GM23248 (cell line): ENCODE measurements around the gene KDM1B.

ENCODE experiments used
- EZH2 ChIP-seq: fragments of 200-600 bp; sonication (generic); IDR thresholded peaks from 2 replicates; pipeline ENCODE4 v1.6.1; 2018; ENCODE audit warnings: antibody characterized with exemption, mild to moderate bottlenecking; ENCODE audit not compliant: insufficient read depth, poor library complexity, severe bottlenecking
- EZH2phosphoT487 ChIP-seq: fragments of 200-600 bp; sonication (generic); IDR thresholded peaks from 2 replicates; pipeline ENCODE4 v1.6.1; 2018; ENCODE audit warnings: antibody characterized with exemption, moderate library complexity, mild to moderate bottlenecking, low read depth; ENCODE audit not compliant: insufficient read depth

- TF ChIP-seq EZH2 = no peak
- no peak for TF ChIP-seq EZH2phosphoT487
Observed at GRCh38 chr6:18209539-18210197, 54.4 kb downstream of the KDM1B start.
